Lower leg skin (tissue), 3 donors: ENCODE measurements around the gene CD164L2.

Experiments
- CTCF ChIP-seq, 3 donors: fragments of 450-650 bp; IDR thresholded peaks; one replicate each; pipeline ENCODE4 v1.5.1; 2016; ENCODE audit warnings: antibody characterized with exemption in 3 of 3, mild to moderate bottlenecking in 3 of 3, moderate library complexity in 2 of 3
- POLR2A ChIP-seq, 2 donors: fragments of 450-650 bp; IDR thresholded peaks; one replicate each; pipeline ENCODE4 v1.6.1; 2016 to 2017; ENCODE audit warnings: antibody characterized with exemption in 2 of 2, mild to moderate bottlenecking in 1 of 2, moderate library complexity in 1 of 2

GRCh38 chr1:27412502-27412901 lies 29.4 kb upstream of the CD164L2 start:
- TF ChIP-seq POLR2A (IDR thresholded peaks at IDR 0.05) (no peak), CTCF (IDR thresholded peaks at IDR 0.05) (no peak)
